B cell (primary cell): ENCODE measurements around the gene OSTC. TPM values are rescaled to one million over a fixed set of nuclear protein-coding genes. Genes with fewer than 3 reads are reported as not detected.

Experiments used
- ATAC-seq: fragments of 200-7000 bp; cut with Tn5 transposase; one replicate; pipeline ENCODE4 v1.10.0; 2021; ENCODE audit warnings: low read depth, mild to moderate bottlenecking, moderate number of reproducible peaks, moderate library complexity
- CTCF ChIA-PET: fragments of 350-600 bp; sonication (Branson Sonifier 250); formaldehyde crosslinking; loops from one replicate; lab custom pipeline; 2021; ENCODE audit warnings: antibody characterized with exemption, inconsistent platforms; lab: Charles Lee
- POLR2A ChIA-PET: fragments of 350-600 bp; sonication (Branson Sonifier 250); formaldehyde crosslinking; loops from one replicate; lab custom pipeline; 2021; ENCODE audit warnings: antibody characterized with exemption; lab: Charles Lee
- DNase-seq: peaks from one replicate; pipeline ENCODE4 v3.0.0; 2013
- H2AFZ ChIP-seq: 2 replicates; pipeline ENCODE4 v1.6.1; 2012; ENCODE audit warnings: mild to moderate bottlenecking, low read depth, low read length; ENCODE audit not compliant: insufficient read depth, poor library complexity, severe bottlenecking
- H3K27ac ChIP-seq, 2 donors: 1 replicate in 1 of 2; 2 replicates in 1 of 2; pipeline ENCODE4 v1.5.1; 2012 to 2013; ENCODE audit warnings: low read length in 2 of 2, mild to moderate bottlenecking in 2 of 2, moderate library complexity in 1 of 2
- H3K27me3 ChIP-seq, 4 experiments: fragments of 200-600 bp in 1 of 4; sonication (generic) in 1 of 4; replicated peaks in 1 of 4; 1 replicate in 2 of 4; 2 replicates in 2 of 4; pipeline versions ENCODE4 v1.6.1 to v1.7.0; 2013 to 2016; ENCODE audit warnings: low read length in 3 of 4, mild to moderate bottlenecking in 2 of 4, mixed read lengths in 1 of 4, moderate library complexity in 1 of 4; ENCODE audit not compliant: insufficient read depth in 4 of 4, control insufficient read depth in 3 of 4; ENCODE audit errors: control extremely low read depth in 1 of 4
- H3K36me3 ChIP-seq, 2 experiments: replicated peaks in 1 of 2; 1 replicate in 1 of 2; 2 replicates in 1 of 2; pipeline versions ENCODE4 v1.6.1 to v1.7.1; 2013; ENCODE audit warnings: low read length in 1 of 2; ENCODE audit not compliant: insufficient read depth in 2 of 2, control insufficient read depth in 1 of 2; ENCODE audit errors: control extremely low read depth in 1 of 2, extremely low read depth in 1 of 2
- H3K4me1 ChIP-seq, 2 donors: fragments of 200-600 bp in 1 of 2; sonication (generic) in 1 of 2; 1 replicate in 1 of 2; 2 replicates in 1 of 2; pipeline versions ENCODE4 v1.5.1 to v1.6.1; 2013 to 2017; ENCODE audit warnings: low read length in 2 of 2; ENCODE audit not compliant: control insufficient read depth in 2 of 2, insufficient read depth in 2 of 2
- H3K4me2 ChIP-seq: replicated peaks from 2 replicates; pipeline ENCODE3; 2012; ENCODE audit warnings: mild to moderate bottlenecking, low read depth, low read length; ENCODE audit not compliant: poor library complexity, severe bottlenecking
- H3K4me3 ChIP-seq, 5 experiments: fragments of 200-600 bp in 1 of 5; sonication (generic) in 1 of 5; 1 replicate in 3 of 5; 2 replicates in 2 of 5; pipeline versions ENCODE4 v1.5.1 to v1.7.0; 2011 to 2016; ENCODE audit warnings: low read length in 4 of 5, mild to moderate bottlenecking in 4 of 5, low read depth in 2 of 5, control low read depth in 1 of 5, moderate library complexity in 1 of 5; ENCODE audit not compliant: insufficient read depth in 1 of 5; ENCODE audit errors: control extremely low read depth in 1 of 5, extremely low read depth in 1 of 5
- H3K79me2 ChIP-seq: fragments of 200-600 bp; sonication (generic); one replicate; pipeline ENCODE4 v1.6.0; 2016; ENCODE audit warnings: low read length; ENCODE audit not compliant: control insufficient read depth, insufficient read depth
- H3K9ac ChIP-seq: fragments of 200-600 bp; sonication (generic); 2 replicates; pipeline ENCODE4 v1.6.1; 2017; ENCODE audit warnings: mild to moderate bottlenecking, low read length, moderate library complexity
- H3K9me3 ChIP-seq, 3 donors: one replicate each; pipeline versions ENCODE4 v1.6.1 to v1.7.1; 2013; ENCODE audit warnings: low read length in 2 of 3; ENCODE audit not compliant: control insufficient read depth in 2 of 3, insufficient read depth in 1 of 3; ENCODE audit errors: control extremely low read depth in 1 of 3
- H4K20me1 ChIP-seq: 2 replicates; pipeline ENCODE4 v1.6.0; 2012; ENCODE audit warnings: mild to moderate bottlenecking, low read length; ENCODE audit not compliant: insufficient read depth, control insufficient read depth, poor library complexity, severe bottlenecking
- H3K27ac Mint-ChIP-seq: one replicate; pipeline ENCODE4 v1.8.0; 2021; ENCODE audit warnings: mixed read lengths
- H3K27me3 Mint-ChIP-seq: one replicate; pipeline ENCODE4 v1.8.0; 2021; ENCODE audit warnings: mixed read lengths
- H3K4me1 Mint-ChIP-seq: one replicate; pipeline ENCODE4 v1.8.0; 2021; ENCODE audit warnings: mixed read lengths
- H3K4me3 Mint-ChIP-seq: one replicate; pipeline ENCODE4 v1.8.0; 2021; ENCODE audit warnings: mixed read lengths
- H3K9me3 Mint-ChIP-seq: one replicate; pipeline ENCODE4 v1.8.0; 2022; ENCODE audit warnings: mixed read lengths; ENCODE audit not compliant: insufficient read depth
- EZH2 ChIP-seq: IDR thresholded peaks from 2 replicates; pipeline ENCODE4 v1.6.1; 2012; ENCODE audit warnings: borderline replicate concordance, low read depth, mild to moderate bottlenecking, moderate library complexity, low read length; ENCODE audit not compliant: insufficient read depth, poor library complexity, severe bottlenecking
- WGBS: methylation state at CpG from one replicate; pipeline ENCODE4 v1.1.5; 2013; ENCODE audit warnings: missing lambda C conversion rate; ENCODE audit not compliant: insufficient coverage; 5-methylcytosine and 5-hydroxymethylcytosine counted together
- intact Hi-C: fragments of 100-400 bp; cut with micrococcal nuclease; formaldehyde crosslinking; loops from one replicate; pipeline ENCODE4 v1.10.0; 2022
- polyA plus RNA-seq: library from polyadenylated mRNA; depleted of rRNA; stranded (reverse); fragments of >200 nt; gene quantifications from 2 replicates; pipeline ENCODE4 v1.2.3, GENCODE V29; 2012
- total RNA-seq, 2 donors: library from RNA; stranded (reverse); fragments of 120-200 nt in 1 of 2; gene quantifications; 1 replicate in 1 of 2; 2 replicates in 1 of 2; pipeline versions ENCODE4 v1.2.3 to v1.2.4, GENCODE V29; 2013 to 2022
- TF ChIP-seq, protein P1 (sequence below): fragments of 200-600 bp; IDR thresholded peaks from one replicate; pipeline ENCODE4 v1.8.0; 2022; ENCODE audit warnings: antibody characterized with exemption, mild to moderate bottlenecking

The OSTC gene
- total and polyA plus RNA-seq, 2 donors (not counting 1 experiment from before 2014, with no cell fraction given), result 33.3 to 38.9 TPM

DNA sequence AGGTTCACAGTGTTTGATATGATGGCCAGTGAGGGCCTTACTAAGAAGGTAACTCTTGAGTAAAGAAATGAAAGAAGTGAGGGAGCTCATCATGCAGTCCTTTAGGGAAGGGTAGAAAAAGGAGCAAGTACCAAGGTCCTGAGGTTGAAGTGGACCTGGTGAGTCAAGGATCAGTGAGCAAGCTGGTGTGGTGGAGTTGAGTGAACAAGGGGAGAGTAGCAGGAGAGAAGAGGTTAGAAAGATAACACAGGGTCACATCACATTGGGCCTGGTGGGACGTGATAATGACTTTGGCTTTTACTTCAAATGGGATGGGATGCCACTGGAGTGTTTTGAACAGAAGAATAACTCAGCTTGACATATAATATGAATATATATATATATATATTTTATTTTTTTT is 44.7 kb downstream of the OSTC start:
- WGBS, result no CpG with 5 or more reads among the region's 1 CpG
- H3K27ac Mint-ChIP-seq, result no peak overlapping the region
- ATAC-seq (no peak), DNase-seq (no peak)
- no peaks in the 10 kb centered on the region for H3K27me3 Mint-ChIP-seq
- H3K27me3 ChIP-seq, result no peaks in the 10 kb centered on the region
- no peaks in the 10 kb centered on the region for H4K20me1 ChIP-seq
- H3K9me3 ChIP-seq, result no peaks in the 10 kb centered on the region
- ChIA-PET POLR2A (no interaction called here), CTCF (no interaction called here)
- H3K4me1 Mint-ChIP-seq, result no peaks in the 10 kb centered on the region
- H3K79me2 ChIP-seq, result no peaks in the 10 kb centered on the region
- intact Hi-C loops, result no loop called here
- no peaks in the 10 kb centered on the region for H3K9me3 Mint-ChIP-seq
- no peaks in the 10 kb centered on the region for H3K36me3 ChIP-seq
- TF ChIP-seq EZH2, result no peak
- no peak overlapping the region for H3K27ac ChIP-seq
- no peaks in the 10 kb centered on the region for H3K4me1 ChIP-seq
- H3K9ac ChIP-seq, result no peak overlapping the region
- no peak overlapping the region for H2AFZ ChIP-seq
- no peak overlapping the region for H3K4me3 Mint-ChIP-seq
- no peak overlapping the region for H3K4me3 ChIP-seq
- no peak overlapping the region for H3K4me2 ChIP-seq

DNA sequence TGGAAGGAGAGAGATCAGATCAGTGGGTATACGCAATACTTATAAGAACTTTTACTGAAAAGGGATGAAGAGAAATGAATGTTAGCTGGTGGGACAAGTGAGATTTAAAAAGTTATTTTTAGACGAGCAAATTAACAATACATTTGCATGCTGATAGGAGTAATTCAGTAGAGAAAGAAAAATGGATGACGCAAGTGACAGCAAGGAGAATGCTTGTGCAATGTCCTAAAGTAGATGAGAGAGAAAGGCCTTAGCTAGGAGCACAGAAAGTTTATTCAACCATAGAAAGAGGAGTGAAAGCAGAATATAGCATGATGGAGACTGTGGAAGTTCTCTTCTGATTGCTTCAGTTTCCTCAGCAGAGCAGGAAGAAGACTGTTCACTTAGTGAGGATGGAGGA is 45.8 kb downstream of the OSTC start:
- no peak for TF ChIP-seq EZH2
- TF ChIP-seq, protein P1, sequence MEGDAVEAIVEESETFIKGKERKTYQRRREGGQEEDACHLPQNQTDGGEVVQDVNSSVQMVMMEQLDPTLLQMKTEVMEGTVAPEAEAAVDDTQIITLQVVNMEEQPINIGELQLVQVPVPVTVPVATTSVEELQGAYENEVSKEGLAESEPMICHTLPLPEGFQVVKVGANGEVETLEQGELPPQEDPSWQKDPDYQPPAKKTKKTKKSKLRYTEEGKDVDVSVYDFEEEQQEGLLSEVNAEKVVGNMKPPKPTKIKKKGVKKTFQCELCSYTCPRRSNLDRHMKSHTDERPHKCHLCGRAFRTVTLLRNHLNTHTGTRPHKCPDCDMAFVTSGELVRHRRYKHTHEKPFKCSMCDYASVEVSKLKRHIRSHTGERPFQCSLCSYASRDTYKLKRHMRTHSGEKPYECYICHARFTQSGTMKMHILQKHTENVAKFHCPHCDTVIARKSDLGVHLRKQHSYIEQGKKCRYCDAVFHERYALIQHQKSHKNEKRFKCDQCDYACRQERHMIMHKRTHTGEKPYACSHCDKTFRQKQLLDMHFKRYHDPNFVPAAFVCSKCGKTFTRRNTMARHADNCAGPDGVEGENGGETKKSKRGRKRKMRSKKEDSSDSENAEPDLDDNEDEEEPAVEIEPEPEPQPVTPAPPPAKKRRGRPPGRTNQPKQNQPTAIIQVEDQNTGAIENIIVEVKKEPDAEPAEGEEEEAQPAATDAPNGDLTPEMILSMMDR, result no peak
- 86% methylated on average over 2 of the region's 3 CpGs for WGBS
- no peak overlapping the region for H3K4me2 ChIP-seq
- no peaks in the 10 kb centered on the region for H3K27me3 Mint-ChIP-seq
- no peak overlapping the region for H2AFZ ChIP-seq
- no peaks in the 10 kb centered on the region for H3K4me1 ChIP-seq
- no peak overlapping the region for H3K4me3 Mint-ChIP-seq
- no peaks in the 10 kb centered on the region for H3K9me3 ChIP-seq
- no peak overlapping the region for H3K27ac ChIP-seq
- intact Hi-C loops, result no loop called here
- no peaks in the 10 kb centered on the region for H3K27me3 ChIP-seq
- no peak overlapping the region for H3K4me3 ChIP-seq
- ATAC-seq (no peak), DNase-seq (no peak)
- no peaks in the 10 kb centered on the region for H3K36me3 ChIP-seq
- no peaks in the 10 kb centered on the region for H3K79me2 ChIP-seq
- no peaks in the 10 kb centered on the region for H3K9me3 Mint-ChIP-seq
- no peak overlapping the region for H3K9ac ChIP-seq
- ChIA-PET POLR2A (no interaction called here), CTCF (no interaction called here)
- no peaks in the 10 kb centered on the region for H4K20me1 ChIP-seq
- no peak overlapping the region for H3K27ac Mint-ChIP-seq
- no peaks in the 10 kb centered on the region for H3K4me1 Mint-ChIP-seq
